HUES48 (cell line): Measurements from ENCODE around the gene HLA-DRB1.
"Not testable (repeated sequence)": the region's sequence is repeated elsewhere in the genome, so short reads cannot be mapped to it uniquely, and the experiment has no call there.

Experiments
- H3K27ac ChIP-seq: one replicate; pipeline ENCODE4 v1.7.0; 2013; ENCODE audit warnings: low read depth, low read length, inconsistent platforms
- H3K27me3 ChIP-seq: 2 replicates; pipeline ENCODE4 v1.6.1; 2013; ENCODE audit warnings: mild to moderate bottlenecking, low read length; ENCODE audit not compliant: control insufficient read depth, insufficient read depth
- H3K36me3 ChIP-seq: 2 replicates; pipeline ENCODE4 v1.6.1; 2013; ENCODE audit warnings: low read length; ENCODE audit not compliant: control insufficient read depth, insufficient read depth
- H3K4me1 ChIP-seq: 2 replicates; pipeline ENCODE4 v1.6.1; 2013; ENCODE audit warnings: mild to moderate bottlenecking, low read length; ENCODE audit not compliant: control insufficient read depth, insufficient read depth
- H3K4me3 ChIP-seq: 2 replicates; pipeline ENCODE4 v1.5.1; 2013; ENCODE audit warnings: mild to moderate bottlenecking, low read depth, low read length
- H3K9ac ChIP-seq: 2 replicates; pipeline ENCODE4 v1.6.1; 2013; ENCODE audit warnings: mild to moderate bottlenecking, low read depth, low read length, moderate library complexity
- H3K9me3 ChIP-seq: 2 replicates; pipeline ENCODE4 v1.6.1; 2013; ENCODE audit warnings: low read length; ENCODE audit not compliant: control insufficient read depth, insufficient read depth

HLA-DRB1 gene

DNA sequence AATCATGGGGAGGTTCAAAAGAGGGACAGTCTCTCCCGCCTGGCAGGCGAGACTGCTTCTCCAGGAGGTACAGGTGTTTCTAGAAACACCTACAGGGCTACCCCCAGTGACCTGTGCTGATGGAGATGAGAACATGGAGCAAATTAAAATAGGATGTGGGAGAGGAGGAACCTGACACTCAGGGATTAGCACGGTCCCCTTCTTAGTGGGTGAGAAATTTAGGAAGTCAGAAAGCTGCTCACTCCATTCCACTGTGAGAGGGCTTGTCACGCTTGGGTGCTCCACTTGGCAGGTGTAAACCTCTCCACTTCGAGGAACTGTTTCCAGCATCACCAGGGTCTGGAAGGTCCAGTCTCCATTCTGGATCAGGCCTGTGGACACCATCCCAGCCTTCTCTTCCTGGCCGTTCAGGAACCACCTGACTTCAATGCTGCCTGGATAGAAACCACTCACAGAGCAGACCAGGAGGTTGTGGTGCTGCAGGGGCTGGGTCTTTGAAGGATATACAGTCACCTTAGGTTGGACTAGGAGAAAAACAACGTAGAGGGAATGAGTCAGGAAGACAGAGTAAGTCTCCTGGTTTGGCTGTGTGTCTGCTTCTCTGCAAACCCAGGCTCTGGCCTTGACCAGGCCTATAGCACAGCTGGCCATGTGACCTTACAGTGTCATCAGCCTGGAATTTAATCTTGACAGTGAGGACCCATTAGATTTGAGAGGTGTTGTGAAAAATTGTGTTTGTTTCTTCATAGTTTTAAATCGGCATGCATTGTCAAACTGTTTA, 8.1 kb downstream of the HLA-DRB1 start:
- H3K4me3 ChIP-seq: no peak overlapping the region
- H3K36me3 ChIP-seq: no peaks in the 10 kb centered on the region
- H3K27me3 ChIP-seq: peaks cover 11% of the 10 kb centered on the region; the same call in 1 of the 2 replicates
- H3K9me3 ChIP-seq: no peaks in the 10 kb centered on the region
- no peaks in the 10 kb centered on the region for H3K4me1 ChIP-seq
- H3K27ac ChIP-seq: no peak overlapping the region
- H3K9ac ChIP-seq: no peak overlapping the region

DNA sequence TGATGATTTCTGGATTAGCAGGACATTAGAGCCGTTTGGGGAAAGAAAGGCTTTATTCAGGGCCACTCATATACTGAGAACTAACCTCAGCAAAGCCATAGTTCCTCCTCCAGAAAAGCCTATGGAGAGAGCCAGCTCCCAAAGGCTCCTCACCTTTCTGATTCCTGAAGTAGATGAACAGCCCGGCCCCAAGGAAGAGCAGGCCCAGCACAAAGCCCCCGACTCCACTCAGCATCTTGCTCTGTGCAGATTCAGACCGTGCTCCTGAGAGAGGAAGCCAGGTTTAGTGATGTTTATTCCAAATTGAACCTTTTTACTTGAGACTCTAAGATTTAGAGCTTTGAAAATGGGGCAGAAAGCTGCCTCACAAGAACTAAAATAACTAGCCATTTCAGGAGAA, 9.1 kb downstream of the HLA-DRB1 start:
- Histone ChIP-seq H3K27me3 (peaks cover 11% of the 10 kb centered on the region; the same call in 1 of the 2 replicates), H3K36me3 (no peaks in the 10 kb centered on the region), H3K4me3 (no peak overlapping the region)

DNA sequence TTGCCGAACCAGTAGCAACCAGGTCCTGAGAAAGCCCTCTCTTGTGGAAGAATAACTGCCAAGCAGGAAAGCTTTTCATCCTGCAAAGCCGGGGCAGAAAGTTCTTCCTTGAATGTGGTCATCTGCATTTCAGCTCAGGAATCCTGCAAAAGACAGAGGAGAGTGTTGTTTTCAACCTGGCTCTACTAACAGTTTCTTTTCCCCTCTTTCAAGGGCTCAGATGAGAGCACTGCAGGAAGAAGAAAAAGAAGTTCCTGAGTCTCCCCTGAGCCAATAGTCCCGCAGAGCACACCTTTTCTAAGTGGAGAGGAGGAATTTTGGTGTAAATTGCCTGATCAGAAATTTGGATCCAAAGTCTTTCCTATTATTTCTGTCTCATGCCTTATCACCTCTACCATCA, 10.7 kb downstream of the HLA-DRB1 start:
- H3K9ac ChIP-seq: no peak overlapping the region
- no peaks in the 10 kb centered on the region for H3K27me3 ChIP-seq
- H3K36me3 ChIP-seq: no peaks in the 10 kb centered on the region
- H3K4me3 ChIP-seq: no peak overlapping the region
- H3K9me3 ChIP-seq: no peaks in the 10 kb centered on the region
- peak overlapping the region; percentile 60 for H3K27ac ChIP-seq
- H3K4me1 ChIP-seq: no peaks in the 10 kb centered on the region

More for the DNA sequence above, 9.1 kb downstream of the HLA-DRB1 start:
- Histone ChIP-seq H3K9ac (no peak overlapping the region), H3K9me3 (no peaks in the 10 kb centered on the region), H3K27ac (no peak overlapping the region), H3K4me1 (no peaks in the 10 kb centered on the region)

DNA sequence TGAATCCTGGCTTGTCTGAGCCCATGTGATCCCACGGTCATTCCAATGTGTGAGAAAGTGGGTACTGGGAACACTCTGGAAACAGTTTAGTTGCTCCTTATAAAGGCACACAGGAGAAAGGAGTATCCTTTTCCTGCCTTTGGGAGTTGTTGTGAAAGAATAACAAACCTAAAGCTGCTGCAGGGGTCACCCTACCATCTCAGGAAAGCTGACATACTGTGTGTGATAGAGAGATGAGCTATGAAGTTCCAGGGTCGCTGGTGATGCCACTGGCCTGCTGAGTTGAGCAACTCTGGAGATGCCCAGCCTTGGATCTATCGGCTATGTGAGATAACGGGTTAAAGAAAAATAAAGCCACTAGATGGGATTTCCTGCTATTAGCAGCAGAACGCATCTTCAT, 12.2 kb downstream of the HLA-DRB1 start:
- not testable (repeated sequence) for H3K4me3 ChIP-seq, H3K27ac ChIP-seq, H3K9me3 ChIP-seq, H3K36me3 ChIP-seq, H3K4me1 ChIP-seq, H3K27me3 ChIP-seq, H3K9ac ChIP-seq

DNA sequence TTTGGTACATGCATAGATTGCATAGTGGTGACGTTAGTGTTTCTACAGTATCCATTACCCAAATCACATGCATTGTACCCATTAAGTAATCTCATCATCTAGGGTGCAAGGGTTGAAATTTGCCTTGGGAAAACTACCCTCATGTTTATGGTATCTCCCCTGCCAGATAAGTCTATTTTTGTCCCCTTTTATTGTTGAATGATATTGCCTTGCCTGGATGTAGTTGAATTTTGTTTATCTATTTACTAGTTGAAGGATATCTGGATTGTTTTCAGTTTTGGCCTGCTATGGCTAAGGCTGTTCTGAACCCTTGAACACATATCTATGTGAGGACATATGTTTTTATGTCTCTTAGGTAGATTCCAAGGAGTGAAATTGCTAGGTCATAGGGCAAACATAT, 13.4 kb downstream of the HLA-DRB1 start:
- no peak overlapping the region for H3K4me3 ChIP-seq
- H3K9ac ChIP-seq: no peak overlapping the region
- H3K4me1 ChIP-seq: no peaks in the 10 kb centered on the region
- no peak overlapping the region for H3K27ac ChIP-seq
- H3K36me3 ChIP-seq: no peaks in the 10 kb centered on the region
- H3K27me3 ChIP-seq: no peaks in the 10 kb centered on the region
- no peaks in the 10 kb centered on the region for H3K9me3 ChIP-seq

DNA sequence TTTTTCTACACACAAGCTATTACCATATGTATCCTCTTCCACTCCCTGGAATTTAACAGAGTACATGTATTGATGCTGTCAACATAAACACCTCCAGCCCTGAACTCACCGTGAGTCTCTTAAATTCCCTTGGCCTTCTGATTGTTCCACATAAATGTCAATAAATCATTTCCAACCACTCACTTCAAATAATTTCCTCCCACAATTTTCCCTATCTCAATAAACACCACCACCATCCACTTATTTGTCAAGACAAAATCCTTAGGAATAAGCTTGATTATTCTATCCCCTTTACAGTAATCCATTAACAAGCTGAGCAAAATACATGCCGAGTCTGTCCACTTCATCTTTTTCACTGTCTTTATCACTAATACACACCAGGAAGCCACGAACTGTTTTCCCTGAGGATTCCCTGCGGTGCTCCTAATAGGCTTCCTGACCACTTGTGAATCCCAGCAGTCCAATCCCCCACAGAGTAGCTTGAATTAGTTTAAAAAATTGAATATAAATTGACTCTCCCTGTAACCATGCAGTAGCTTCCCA, 19.2 kb downstream of the HLA-DRB1 start:
- no peaks in the 10 kb centered on the region for H3K36me3 ChIP-seq
- no peaks in the 10 kb centered on the region for H3K27me3 ChIP-seq
- 0 out of 2 replicates have a peak, but pooled peaks cover 4% of the 10 kb centered on the region for H3K4me1 ChIP-seq
- H3K27ac ChIP-seq: no peak overlapping the region
- H3K9me3 ChIP-seq: no peaks in the 10 kb centered on the region; the same call in 1 of the 2 replicates
- H3K9ac ChIP-seq: no peak overlapping the region
- H3K4me3 ChIP-seq: no peak overlapping the region

DNA sequence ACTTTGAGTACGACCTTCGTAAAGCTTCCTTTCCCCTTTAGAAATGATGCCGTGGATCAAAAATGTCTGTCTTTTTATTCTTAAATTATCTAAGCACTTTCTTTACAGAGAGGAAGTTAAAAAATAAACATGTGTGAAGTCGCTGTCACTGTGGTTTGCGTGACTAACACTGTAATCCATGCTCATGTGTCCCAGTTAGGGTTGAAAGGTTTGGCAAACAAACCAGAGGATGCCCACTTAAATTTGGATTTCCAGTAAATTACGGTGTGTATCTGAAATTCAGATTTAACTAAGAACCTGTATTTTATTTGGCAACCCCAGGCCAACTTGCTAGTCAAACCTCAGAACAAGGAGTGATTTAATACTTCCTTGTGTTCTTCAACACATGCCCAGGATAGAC, 21.1 kb downstream of the HLA-DRB1 start:
- H3K4me1 ChIP-seq: 0 out of 2 replicates have a peak, but pooled peaks cover 4% of the 10 kb centered on the region
- H3K27me3 ChIP-seq: no peaks in the 10 kb centered on the region
- no peak overlapping the region for H3K27ac ChIP-seq

DNA sequence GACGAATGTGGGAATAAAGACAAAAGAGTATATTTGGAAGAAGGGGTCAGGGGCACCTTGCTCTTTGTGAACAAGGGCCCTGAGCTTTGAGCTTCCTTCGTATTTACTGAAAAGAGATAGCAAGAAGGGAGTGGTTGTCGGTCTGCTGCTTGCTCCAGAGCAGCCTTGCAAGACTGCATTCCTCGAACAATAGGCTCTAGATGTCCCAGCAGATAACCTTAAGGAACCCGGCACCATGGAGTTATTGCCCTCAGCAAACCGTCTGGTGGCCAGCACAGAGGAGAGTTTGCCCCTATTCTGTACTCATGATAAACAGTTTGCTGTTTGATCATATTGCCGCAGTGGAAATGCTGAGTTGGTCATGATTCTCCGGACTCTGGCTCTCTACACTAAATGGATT, 22.7 kb downstream of the HLA-DRB1 start:
- no peaks in the 10 kb centered on the region for H3K36me3 ChIP-seq
- 0 out of 2 replicates have a peak, but pooled peaks cover 4% of the 10 kb centered on the region for H3K4me1 ChIP-seq
- no peaks in the 10 kb centered on the region; the same call in 1 of the 2 replicates for H3K9me3 ChIP-seq
- no peaks in the 10 kb centered on the region for H3K27me3 ChIP-seq
- no peak overlapping the region for H3K9ac ChIP-seq
- H3K27ac ChIP-seq: no peak overlapping the region
- no peak overlapping the region for H3K4me3 ChIP-seq

More for the DNA sequence above, 21.1 kb downstream of the HLA-DRB1 start:
- Histone ChIP-seq H3K9ac (no peak overlapping the region), H3K36me3 (no peaks in the 10 kb centered on the region), H3K4me3 (no peak overlapping the region), H3K9me3 (no peaks in the 10 kb centered on the region; the same call in 1 of the 2 replicates)

DNA sequence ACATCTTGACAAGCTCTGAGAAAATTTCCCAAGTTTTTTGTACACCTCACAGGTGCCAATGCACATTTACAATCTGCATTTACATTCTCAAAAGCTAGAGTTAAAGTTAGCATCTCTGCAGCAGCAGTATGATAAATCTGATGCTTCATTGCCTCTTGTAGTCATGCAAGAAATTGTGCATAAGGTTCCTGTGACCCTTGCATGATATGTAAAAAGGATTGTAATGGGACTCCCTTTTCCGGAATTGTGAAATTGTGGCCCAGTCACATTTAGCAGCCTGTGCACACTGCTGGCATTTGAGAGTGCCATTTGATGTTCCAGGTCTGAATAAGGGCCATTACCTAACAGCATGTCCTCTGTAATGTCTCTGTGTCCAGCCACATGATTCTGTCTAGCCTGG, 24.1 kb downstream of the HLA-DRB1 start:
- Histone ChIP-seq H3K36me3 (no peaks in the 10 kb centered on the region), H3K27ac (no peak overlapping the region), H3K9ac (no peak overlapping the region), H3K4me1 (0 out of 2 replicates have a peak, but pooled peaks cover under 1% of the 10 kb centered on the region), H3K9me3 (no peaks in the 10 kb centered on the region; the same call in 1 of the 2 replicates), H3K27me3 (no peaks in the 10 kb centered on the region), H3K4me3 (no peak overlapping the region)

DNA sequence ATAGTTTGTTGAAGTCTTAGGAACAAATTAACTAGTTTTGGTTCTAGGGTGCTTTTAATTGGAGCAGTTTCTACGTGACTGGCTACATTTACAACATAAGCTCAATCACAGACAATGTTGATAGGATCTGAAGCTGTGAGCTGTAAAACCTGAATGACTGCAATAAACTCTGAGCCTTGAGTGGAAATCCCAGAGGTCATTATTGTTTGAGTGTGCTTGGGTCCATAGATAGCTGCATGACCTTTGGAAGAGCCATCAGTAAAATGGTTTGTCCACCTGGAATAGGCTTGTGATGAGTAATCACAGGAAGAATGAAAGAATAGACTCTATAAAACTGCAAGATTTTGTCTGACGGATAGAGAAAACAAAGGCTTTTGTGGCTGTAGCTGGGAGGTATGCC, 26.7 kb downstream of the HLA-DRB1 start:
- Histone ChIP-seq H3K27me3 (no peaks in the 10 kb centered on the region), H3K9me3 (no peaks in the 10 kb centered on the region; the same call in 1 of the 2 replicates), H3K4me3 (no peak overlapping the region), H3K27ac (no peak overlapping the region), H3K36me3 (no peaks in the 10 kb centered on the region), H3K9ac (no peak overlapping the region), H3K4me1 (no peaks in the 10 kb centered on the region)

DNA sequence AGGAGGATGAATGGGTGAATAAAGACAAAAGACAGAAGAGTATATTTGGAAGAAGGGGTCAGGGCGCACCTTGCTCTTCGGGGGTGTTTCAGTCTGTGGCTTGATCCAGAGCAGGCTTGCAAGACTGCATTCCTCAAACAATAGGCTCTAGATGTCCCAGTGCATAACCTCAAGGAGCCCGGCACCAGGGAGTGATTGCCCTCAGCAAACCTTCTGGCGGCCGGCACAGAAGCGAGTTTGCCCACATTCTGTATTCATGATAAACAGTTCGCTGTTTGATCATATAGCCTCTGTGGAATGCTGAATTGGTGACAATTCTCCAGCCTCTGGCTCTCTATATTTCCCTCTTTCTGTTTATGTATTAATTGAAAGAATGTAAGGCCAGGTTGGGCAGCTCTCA, 29.9 kb downstream of the HLA-DRB1 start:
- Histone ChIP-seq H3K4me3 (no peak overlapping the region), H3K9me3 (no peaks in the 10 kb centered on the region)

More for the DNA sequence above, 29.9 kb downstream of the HLA-DRB1 start:
- no peaks in the 10 kb centered on the region for H3K36me3 ChIP-seq
- H3K9ac ChIP-seq: no peak overlapping the region
- H3K27ac ChIP-seq: no peak overlapping the region
- H3K4me1 ChIP-seq: no peaks in the 10 kb centered on the region
- no peaks in the 10 kb centered on the region for H3K27me3 ChIP-seq
